ENCODE measurements around the gene CDH12.

Gene CDH12

GRCh38 chr5:21931116-21931515 is 922.0 kb downstream of the CDH12 start:
- H3K9me3 ChIP-seq: no peaks in the 10 kb centered on the region
- no peak for TF ChIP-seq CTCF (IDR thresholded peaks at IDR 0.05)
- no peaks in the 10 kb centered on the region for H3K36me3 ChIP-seq
- intact Hi-C loops (cut with DNase I; ENCODE audit: low total_unique reads): no loop called here
- no peak overlapping the region for H3K27ac ChIP-seq
- H3K4me1 ChIP-seq: no peaks in the 10 kb centered on the region
- DNase-seq: no peak
- no peaks in the 10 kb centered on the region for H3K27me3 ChIP-seq
- no peak overlapping the region for H3K4me3 ChIP-seq

GRCh38 chr5:21919414-21920022 is 933.6 kb downstream of the CDH12 start:
- no peaks in the 10 kb centered on the region for H3K27me3 ChIP-seq
- H3K27ac ChIP-seq: no peak overlapping the region
- intact Hi-C loops (cut with DNase I; ENCODE audit: low total_unique reads): no loop called here
- no peaks in the 10 kb centered on the region for H3K4me1 ChIP-seq
- no peak for DNase-seq
- no peaks in the 10 kb centered on the region for H3K9me3 ChIP-seq
- peak in 1 of 2 experiments; percentile 9 for TF ChIP-seq CTCF (IDR thresholded peaks at IDR 0.05)
- no peaks in the 10 kb centered on the region for H3K36me3 ChIP-seq
- no peak overlapping the region for H3K4me3 ChIP-seq

GRCh38 chr5:21918451-21918850 is 934.7 kb downstream of the CDH12 start:
- intact Hi-C loops (cut with DNase I; ENCODE audit: low total_unique reads): no loop called here
- Histone ChIP-seq H3K4me3 (no peak overlapping the region), H3K27ac (no peak overlapping the region), H3K27me3 (no peaks in the 10 kb centered on the region), H3K9me3 (no peaks in the 10 kb centered on the region), H3K36me3 (no peaks in the 10 kb centered on the region), H3K4me1 (no peaks in the 10 kb centered on the region)
- TF ChIP-seq CTCF (IDR thresholded peaks at IDR 0.05): no peak
- DNase-seq: no peak

GRCh38 chr5:21910731-21911130 is 942.4 kb downstream of the CDH12 start:
- Histone ChIP-seq H3K27ac (no peak overlapping the region), H3K4me1 (no peaks in the 10 kb centered on the region), H3K9me3 (no peaks in the 10 kb centered on the region), H3K27me3 (no peaks in the 10 kb centered on the region), H3K4me3 (no peak overlapping the region), H3K36me3 (no peaks in the 10 kb centered on the region)
- DNase-seq: no peak
- TF ChIP-seq CTCF (IDR thresholded peaks at IDR 0.05): no peak
- intact Hi-C loops (cut with DNase I; ENCODE audit: low total_unique reads): no loop called here

GRCh38 chr5:21895766-21896350 is 957.3 kb downstream of the CDH12 start:
- intact Hi-C loops (cut with DNase I; ENCODE audit: low total_unique reads): no loop called here
- H3K4me1 ChIP-seq: no peaks in the 10 kb centered on the region
- no peaks in the 10 kb centered on the region for H3K27me3 ChIP-seq
- no peak overlapping the region for H3K27ac ChIP-seq
- no peak for DNase-seq
- H3K36me3 ChIP-seq: no peaks in the 10 kb centered on the region
- no peaks in the 10 kb centered on the region for H3K9me3 ChIP-seq
- TF ChIP-seq CTCF (IDR thresholded peaks at IDR 0.05): no peak
- no peak overlapping the region for H3K4me3 ChIP-seq

All from tibial artery (tissue), 4 donors.